ENCODE data around the gene PKD2L1.

DNA sequence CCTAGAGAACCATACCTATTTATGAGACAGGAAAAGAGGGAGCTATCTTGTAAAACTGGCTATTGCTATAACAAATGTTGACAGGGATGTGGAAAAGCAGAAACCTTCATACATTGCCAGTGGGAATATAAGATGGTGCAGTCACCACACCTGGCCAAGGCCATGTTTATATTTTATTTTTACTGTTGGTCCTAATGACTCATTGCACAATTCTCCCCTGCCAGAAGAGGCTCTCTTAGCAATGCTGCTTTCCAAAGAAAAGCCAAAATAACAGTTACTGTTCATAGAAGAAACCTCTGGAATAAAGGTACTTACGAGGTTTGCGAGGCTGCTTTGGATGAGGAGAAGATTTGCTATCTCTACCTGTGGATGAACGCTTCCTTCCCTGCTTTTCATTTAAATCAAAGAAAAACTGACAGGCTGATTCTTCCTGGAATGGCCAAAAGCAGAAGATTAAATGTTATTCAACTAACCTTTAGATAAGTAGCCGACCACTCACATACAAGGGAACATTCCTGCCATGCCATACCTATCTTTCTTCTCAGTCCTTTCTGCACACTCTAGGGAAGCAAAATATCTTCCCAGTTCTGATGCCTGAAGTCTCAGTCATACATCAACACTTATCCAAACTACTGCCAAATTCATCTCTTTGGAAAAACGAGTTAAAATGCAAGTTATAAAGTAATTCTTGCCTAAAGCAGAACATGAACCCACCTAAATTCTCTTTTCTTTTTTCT is 84.4 kb downstream of the PKD2L1 start:
- TF ChIP-seq, protein P1, sequence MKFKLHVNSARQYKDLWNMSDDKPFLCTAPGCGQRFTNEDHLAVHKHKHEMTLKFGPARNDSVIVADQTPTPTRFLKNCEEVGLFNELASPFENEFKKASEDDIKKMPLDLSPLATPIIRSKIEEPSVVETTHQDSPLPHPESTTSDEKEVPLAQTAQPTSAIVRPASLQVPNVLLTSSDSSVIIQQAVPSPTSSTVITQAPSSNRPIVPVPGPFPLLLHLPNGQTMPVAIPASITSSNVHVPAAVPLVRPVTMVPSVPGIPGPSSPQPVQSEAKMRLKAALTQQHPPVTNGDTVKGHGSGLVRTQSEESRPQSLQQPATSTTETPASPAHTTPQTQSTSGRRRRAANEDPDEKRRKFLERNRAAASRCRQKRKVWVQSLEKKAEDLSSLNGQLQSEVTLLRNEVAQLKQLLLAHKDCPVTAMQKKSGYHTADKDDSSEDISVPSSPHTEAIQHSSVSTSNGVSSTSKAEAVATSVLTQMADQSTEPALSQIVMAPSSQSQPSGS (IDR thresholded peaks at IDR 0.05; ENCODE audit: low read length) = no peak
- TF ChIP-seq SUZ12 (IDR thresholded peaks at IDR 0.05; ENCODE audit: low read length) = no peak
- TF ChIP-seq RAD21 (IDR thresholded peaks at IDR 0.05 in 1 of 2, conservative IDR thresholded peaks at IDR 0.05 in 1 of 2; ENCODE audit: low read depth in 2 of 2, low read length in 2 of 2) = no peak
- no peak for TF ChIP-seq EP300 (IDR thresholded peaks at IDR 0.05; ENCODE audit: borderline replicate concordance in 1 of 2, low read depth in 2 of 2, low read length in 2 of 2)
- TF ChIP-seq CTCF (IDR thresholded peaks at IDR 0.05; ENCODE audit: control extremely low read depth in 1 of 3, insufficient read depth in 1 of 3, low read depth in 1 of 3, low read length in 3 of 3) = no peak
- no peak for TF ChIP-seq SAP30 (IDR thresholded peaks at IDR 0.05; ENCODE audit: insufficient read depth, insufficient replicate concordance, low read length)
- no peak for TF ChIP-seq POLR2A (IDR thresholded peaks at IDR 0.05; ENCODE audit: control extremely low read depth in 1 of 2, low read depth in 2 of 2, low read length in 2 of 2)
- no peak for TF ChIP-seq ZNF274 (IDR thresholded peaks at IDR 0.05; ENCODE audit: borderline replicate concordance, extremely low read depth, low read length)
- TF ChIP-seq TEAD4 (IDR thresholded peaks at IDR 0.05; ENCODE audit: low read depth, low read length) = no peak
- no peak for TF ChIP-seq POLR2AphosphoS5 (IDR thresholded peaks at IDR 0.05; ENCODE audit: low read depth, low read length)
- TF ChIP-seq NANOG (IDR thresholded peaks at IDR 0.05; ENCODE audit: insufficient read depth, low read depth, low read length, poor library complexity, severe bottlenecking) = no peak
- no peak for TF ChIP-seq MAFK (IDR thresholded peaks at IDR 0.05; ENCODE audit: low read depth, low read length)
- no peak for TF ChIP-seq CREB1 (IDR thresholded peaks at IDR 0.05)
- no peak for TF ChIP-seq GTF2F1 (IDR thresholded peaks at IDR 0.05; ENCODE audit: borderline replicate concordance, low read depth, low read length)

Data from H1 (cell line).